Cardiac fibroblast (primary cell): Measurements from ENCODE around the gene RECQL5.

Experiments
- DNase-seq, 2 donors: peaks; one replicate each; pipeline versions ENCODE4 v3.0.0 to v3.0.0-alpha.2; 2010; ENCODE audit warnings: low read depth in 2 of 2
- H3K4me3 ChIP-seq, 2 donors: replicated peaks in 1 of 2; 1 replicate in 1 of 2; 2 replicates in 1 of 2; pipeline ENCODE4 v1.5.1; 2011; ENCODE audit warnings: low read depth in 2 of 2, low read length in 2 of 2, mild to moderate bottlenecking in 2 of 2, moderate library complexity in 1 of 2
- CTCF ChIP-seq: IDR thresholded peaks from one replicate; pipeline ENCODE4 v1.5.1; 2011; ENCODE audit warnings: low read depth, mild to moderate bottlenecking, low read length, inconsistent platforms

The RECQL5 gene

GRCh38 chr17:75666959-75667790 lies at the start of gene RECQL5, which contains the start of gene SAP30BP:
Gene RECQL5 (minus strand): TSS chr17:75667154. CDS start chr17:75666557, 597 bp downstream.
Gene SAP30BP (plus strand): TSS chr17:75667338. CDS start chr17:75667373, 35 bp downstream.
- TF ChIP-seq CTCF, result no peak
- DNase-seq, result peak; percentile 99
- H3K4me3 ChIP-seq, result peak within 1 kb of the TSS; percentile 97 to 100

GRCh38 chr17:75712446-75712845 lies 45.5 kb upstream of the RECQL5 start:
- H3K4me3 ChIP-seq, result no peak overlapping the region
- peak in 1 of 2 donors; percentile 19 for DNase-seq
- no peak for TF ChIP-seq CTCF

GRCh38 chr17:75707079-75707571 lies 40.2 kb upstream of the RECQL5 start:
- DNase-seq, result peak; percentile 63 to 72
- H3K4me3 ChIP-seq, result no peak overlapping the region
- no peak for TF ChIP-seq CTCF

GRCh38 chr17:75706042-75706728 lies 39.2 kb upstream of the RECQL5 start:
- no peak for TF ChIP-seq CTCF
- H3K4me3 ChIP-seq, result no peak overlapping the region
- no peak for DNase-seq

GRCh38 chr17:75704963-75705875 lies 38.3 kb upstream of the RECQL5 start:
- DNase-seq, result no peak
- H3K4me3 ChIP-seq, result no peak overlapping the region
- no peak for TF ChIP-seq CTCF

GRCh38 chr17:75703591-75703990 lies 36.6 kb upstream of the RECQL5 start:
- peak in 1 of 2 donors; percentile 29 for DNase-seq
- no peak overlapping the region for H3K4me3 ChIP-seq
- no peak for TF ChIP-seq CTCF
